Eye (tissue), 1 donor: ENCODE data around the gene ZNF662.

Experiments used
- DNase-seq: peaks from one replicate; pipeline ENCODE4 v3.0.0-alpha.2; 2015

ZNF662 gene

GRCh38 chr3:42891042-42891441, 14.9 kb upstream of the ZNF662 start:
- DNase-seq: no peak

- DNase-seq: no peak
Observed at GRCh38 chr3:42892169-42892568, 13.8 kb upstream of the ZNF662 start.

DNA sequence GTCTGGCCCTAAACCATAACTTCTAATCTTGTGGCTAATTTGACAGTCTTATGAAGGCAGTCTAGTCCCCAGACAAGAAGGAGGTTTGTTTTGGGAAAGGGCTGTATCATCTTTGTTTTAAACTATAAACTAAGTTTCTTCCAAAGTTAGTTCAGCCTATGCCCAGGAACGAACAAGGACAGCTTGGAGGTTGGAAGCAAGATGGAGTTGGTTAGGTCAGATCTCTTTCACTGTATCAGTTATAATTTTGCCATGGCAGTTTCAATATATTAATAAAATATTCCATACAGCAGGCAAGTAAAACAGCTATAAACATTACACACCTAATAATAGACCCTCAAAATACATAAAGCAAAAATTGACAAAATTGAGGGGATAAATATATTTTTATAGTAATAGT, 13.1 kb upstream of the ZNF662 start:
- no peak for DNase-seq

- no peak for DNase-seq
Observed at GRCh38 chr3:42894698-42895579, 11.0 kb upstream of the ZNF662 start.

GRCh38 chr3:42895580-42895868, 10.4 kb upstream of the ZNF662 start:
- no peak for DNase-seq

DNA sequence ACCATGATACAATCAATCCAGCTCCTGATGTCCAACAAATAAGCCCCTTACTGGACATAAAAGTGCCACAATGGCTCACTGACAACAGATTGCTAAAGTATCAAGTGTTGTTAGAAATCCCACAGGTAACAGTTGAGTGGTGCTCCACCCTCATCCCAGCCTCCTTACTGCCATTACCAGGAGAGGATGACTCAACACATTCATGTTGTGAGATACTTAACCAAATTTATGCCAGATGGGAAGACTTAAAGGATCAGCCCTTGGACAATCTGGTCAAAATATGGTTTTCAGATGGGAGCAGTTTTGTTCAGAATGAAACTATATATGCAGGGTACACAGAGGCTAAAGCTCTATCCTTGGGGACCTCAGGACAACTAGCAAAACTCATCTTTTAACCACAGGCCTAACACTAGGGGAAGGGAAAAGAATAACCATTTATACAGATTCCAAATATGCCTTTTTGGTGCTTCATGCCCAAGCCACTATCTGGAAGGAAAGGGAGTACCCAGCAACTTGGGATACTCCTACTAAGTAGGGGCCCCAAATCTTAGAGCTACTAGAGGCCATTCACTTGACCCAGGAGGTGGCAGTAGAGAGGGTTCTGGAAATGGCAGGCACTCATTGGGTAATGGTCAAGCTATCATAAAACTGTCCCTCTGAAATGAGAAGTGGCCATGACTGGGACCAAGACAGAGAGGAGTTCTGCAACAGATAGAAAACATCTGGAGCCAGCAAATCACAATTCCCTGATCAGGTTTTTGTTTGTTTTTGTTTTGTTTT, 6.9 kb upstream of the ZNF662 start:
- no peak for DNase-seq

DNA sequence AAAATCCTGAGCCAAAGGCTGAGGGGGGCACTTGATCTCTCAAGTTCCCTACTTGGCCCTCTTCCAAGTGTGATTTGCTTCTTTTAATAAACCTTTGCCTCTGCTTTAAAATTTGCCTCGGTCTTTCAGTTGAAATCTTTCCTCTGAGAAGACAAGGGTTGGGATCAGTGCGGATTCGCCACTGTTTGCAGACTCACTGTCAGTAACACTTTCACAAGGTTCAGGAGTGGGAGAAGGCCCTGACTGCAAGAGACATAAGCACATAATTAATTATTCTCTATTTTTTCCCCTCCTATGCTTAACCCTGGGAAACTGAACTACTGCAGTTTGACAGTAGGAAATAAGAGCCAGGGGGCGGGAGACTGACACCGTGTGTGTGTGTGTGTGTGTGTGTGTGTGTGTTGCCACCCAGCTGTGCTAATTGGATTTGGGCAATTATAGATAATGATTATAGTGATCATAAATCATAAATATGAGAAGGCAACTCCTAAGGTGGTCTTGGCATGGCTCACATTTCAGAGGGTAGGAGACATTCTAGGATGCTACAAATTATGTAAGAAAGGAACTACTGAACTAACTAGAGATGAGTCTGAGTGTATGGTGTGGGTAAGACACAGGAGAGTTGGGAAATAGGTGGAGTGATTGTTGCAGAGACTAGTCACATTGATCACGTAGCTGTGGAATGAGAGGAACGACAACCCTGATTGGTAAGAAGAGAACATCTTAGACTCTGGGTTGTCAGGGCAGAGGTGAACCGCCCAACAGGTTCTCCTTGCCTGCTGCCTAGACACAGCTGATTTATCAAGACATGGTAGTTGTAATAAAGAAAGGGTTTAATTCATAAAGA, 5.5 kb upstream of the ZNF662 start:
- DNase-seq: no peak

DNA sequence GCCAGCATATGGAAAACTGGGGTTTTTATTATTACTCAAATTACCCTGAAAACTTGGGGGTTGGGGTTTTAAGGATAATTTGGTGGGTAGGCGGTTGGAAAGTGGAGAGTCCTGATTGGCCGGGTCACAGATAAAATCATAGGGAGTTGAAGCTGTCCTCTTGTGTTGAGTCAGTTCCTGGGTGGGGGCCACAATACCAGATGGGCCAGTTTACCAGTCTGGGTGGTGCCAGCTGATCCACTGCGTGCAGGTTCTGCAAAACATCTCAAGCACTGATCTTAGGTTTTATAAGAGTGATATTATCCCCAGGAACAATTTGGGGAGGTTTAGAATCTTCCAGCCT, 4.9 kb upstream of the ZNF662 start:
- DNase-seq: no peak

- DNase-seq: no peak
Observed at GRCh38 chr3:42902257-42902656, 3.7 kb upstream of the ZNF662 start.

DNA sequence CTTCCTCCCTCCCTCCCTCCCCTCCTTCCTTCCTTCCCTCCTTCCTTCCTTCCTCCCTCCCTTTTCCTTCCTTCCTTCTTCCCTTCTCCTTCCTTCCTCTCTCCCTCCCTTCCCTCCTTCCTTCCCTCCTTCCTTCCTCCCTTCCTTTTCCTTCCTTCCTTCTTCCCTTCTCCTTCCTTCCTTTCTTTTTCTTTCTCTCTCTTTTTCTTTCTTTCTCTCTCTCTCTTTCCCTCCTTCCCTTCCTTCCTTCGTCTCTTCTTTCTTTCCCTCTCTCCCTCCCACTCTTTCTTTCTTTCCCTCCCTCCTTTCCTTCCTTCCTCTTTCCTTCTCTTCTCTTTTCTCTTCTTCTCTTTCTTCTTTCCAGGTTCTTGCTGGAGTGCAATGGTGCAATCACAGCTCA, 1.9 kb upstream of the ZNF662 start:
- no peak for DNase-seq

DNA sequence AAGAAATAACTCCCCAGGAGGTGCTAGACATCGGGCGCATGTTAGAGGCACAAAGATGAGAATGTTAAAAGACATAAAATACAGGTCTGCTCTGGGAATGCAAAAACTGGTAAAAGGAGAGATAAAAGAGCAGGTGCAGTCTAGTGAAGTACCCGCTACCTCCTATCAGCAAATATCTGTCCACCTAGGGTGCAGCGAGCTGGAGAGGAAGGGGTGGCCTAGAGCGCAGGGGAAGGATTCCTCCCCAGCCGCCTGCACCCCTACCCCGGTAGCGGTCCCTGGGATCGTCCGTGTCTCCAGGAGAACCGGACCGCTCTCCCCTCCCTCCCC, 237 bp upstream of the ZNF662 start:
- DNase-seq: no peak

DNA sequence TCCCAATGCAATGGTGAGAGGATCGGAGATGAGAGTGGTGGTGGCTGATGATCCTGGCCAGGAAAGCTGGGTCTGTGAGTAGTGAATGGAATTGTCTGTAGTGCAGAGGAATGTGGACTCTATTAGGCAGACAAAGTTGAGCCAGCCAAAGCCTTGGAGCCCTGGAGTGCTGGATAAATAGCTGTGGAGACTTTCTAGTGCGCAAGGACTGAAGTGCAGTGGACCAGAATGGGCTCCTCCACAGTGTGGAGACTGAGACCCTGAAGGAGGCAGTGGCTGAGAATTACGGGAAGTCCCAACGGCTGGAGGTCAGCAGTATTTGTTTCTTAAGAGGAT, 874 bp downstream of the ZNF662 start:
- DNase-seq: no peak

DNA sequence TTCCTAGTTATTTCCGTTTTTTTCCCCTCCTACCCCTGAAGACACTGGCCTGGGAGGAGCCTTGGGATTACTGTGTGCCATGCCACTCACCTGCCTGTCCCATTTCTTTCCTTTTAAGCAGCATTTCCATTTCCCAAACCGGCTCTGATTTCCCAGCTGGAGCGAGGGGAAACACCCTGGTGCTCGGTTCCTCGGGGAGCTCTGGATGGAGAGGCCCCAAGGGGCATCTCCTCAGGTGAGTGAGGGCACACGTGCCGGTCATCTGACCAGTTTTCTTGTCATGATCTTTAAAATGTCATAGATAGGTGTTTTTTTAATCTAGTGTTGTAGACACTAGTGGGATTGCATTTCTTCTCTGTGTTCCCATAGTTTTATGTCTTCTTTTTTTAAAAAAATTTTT, 2.7 kb downstream of the ZNF662 start:
- no peak for DNase-seq

GRCh38 chr3:42911551-42911950, 5.6 kb downstream of the ZNF662 start:
- peak; percentile 23 for DNase-seq

GRCh38 chr3:42914771-42915515, 9.0 kb downstream of the ZNF662 start:
- DNase-seq: peak; percentile 24

GRCh38 chr3:42923606-42924005, 17.7 kb downstream of the ZNF662 start:
- no peak for DNase-seq

GRCh38 chr3:42926310-42926709, 20.4 kb downstream of the ZNF662 start:
- no peak for DNase-seq

DNA sequence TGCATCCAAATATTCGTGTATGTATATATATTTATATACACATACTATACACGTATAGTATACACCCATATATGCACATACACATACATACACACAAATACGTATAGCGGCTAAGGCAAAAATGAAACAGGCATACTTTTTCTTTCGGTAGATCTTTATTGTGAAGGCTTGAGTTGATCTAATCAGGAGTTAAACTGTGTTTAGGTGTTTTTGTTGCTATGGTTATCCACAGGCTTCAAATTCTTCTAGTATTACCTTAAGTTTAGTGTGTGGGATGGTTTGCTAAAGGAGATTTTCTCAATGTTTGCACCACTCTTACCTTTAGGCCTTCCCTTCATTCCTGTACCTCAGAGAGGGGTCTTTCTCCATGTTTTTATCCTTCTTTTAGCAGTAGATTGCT, 28.2 kb downstream of the ZNF662 start:
- no peak for DNase-seq

DNA sequence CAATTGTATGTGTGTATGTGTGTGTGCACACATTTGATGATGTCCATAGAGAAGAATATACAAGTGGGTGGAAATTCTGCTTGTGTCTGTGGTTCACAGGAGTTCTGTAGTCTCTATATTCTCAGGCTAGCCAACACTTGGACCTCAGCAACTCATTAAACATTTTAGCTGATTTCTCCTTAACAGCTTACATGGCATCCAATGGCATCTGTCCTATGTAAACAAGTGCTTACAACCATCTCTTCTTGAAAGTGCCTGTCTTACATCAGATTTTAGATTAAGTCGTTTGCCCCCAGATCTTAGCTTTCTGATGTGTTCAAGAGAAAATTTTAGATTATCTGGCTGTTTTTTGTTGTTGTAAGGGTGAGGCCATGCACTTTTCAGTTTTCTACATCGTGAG, 29.0 kb downstream of the ZNF662 start:
- no peak for DNase-seq

DNA sequence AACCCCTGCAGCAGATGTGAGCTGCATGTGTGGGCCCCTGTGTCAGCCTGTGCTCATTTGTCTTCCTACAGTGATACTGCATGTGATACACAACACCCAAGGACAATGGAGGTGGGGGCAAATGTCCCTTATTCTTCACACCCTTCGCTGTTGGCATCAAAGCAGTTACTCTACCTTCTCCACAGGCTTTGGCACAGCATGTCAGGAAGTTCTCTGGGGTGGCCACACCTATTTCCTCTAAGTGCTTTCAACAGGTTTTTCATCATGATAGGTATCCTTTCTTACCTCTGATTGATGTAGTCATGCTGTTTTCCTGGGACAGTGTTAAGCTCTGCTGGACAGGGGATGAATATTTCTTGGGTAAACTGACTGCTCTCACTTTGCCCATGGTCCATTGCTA, 29.5 kb downstream of the ZNF662 start:
- no peak for DNase-seq

GRCh38 chr3:42936157-42936981, 30.4 kb downstream of the ZNF662 start:
- peak; percentile 86 for DNase-seq

- no peak for DNase-seq
Observed at GRCh38 chr3:42937334-42937733, 31.4 kb downstream of the ZNF662 start.
